H9 (cell line): ENCODE data around the gene IFFO2. TPM values are rescaled to one million over a fixed set of nuclear protein-coding genes. Genes with fewer than 3 reads are reported as not detected.

Experiments
- DNase-seq: peaks from one replicate; pipeline ENCODE4 v3.0.0-alpha.2; 2017
- H2AFZ ChIP-seq: one replicate; pipeline ENCODE4 v1.6.1; 2013; ENCODE audit warnings: mild to moderate bottlenecking, low read length, control low read depth, moderate library complexity
- H2AK5ac ChIP-seq: 2 replicates; pipeline ENCODE4 v1.6.1; 2013; ENCODE audit warnings: low read length, control low read depth, mixed read lengths; ENCODE audit not compliant: insufficient read length
- H2BK120ac ChIP-seq: one replicate; pipeline ENCODE4 v1.6.1; 2013; ENCODE audit warnings: low read depth, mild to moderate bottlenecking, low read length, control low read depth, inconsistent platforms; ENCODE audit not compliant: poor library complexity, severe bottlenecking
- H2BK12ac ChIP-seq: 2 replicates; pipeline ENCODE4 v1.6.1; 2013; ENCODE audit warnings: low read length, control low read depth, mixed read lengths, low read depth; ENCODE audit not compliant: insufficient read length
- H2BK15ac ChIP-seq: 2 replicates; pipeline ENCODE4 v1.6.1; 2013; ENCODE audit warnings: low read depth, low read length, control low read depth
- H2BK20ac ChIP-seq: one replicate; pipeline ENCODE4 v1.6.1; 2013; ENCODE audit warnings: low read depth, mild to moderate bottlenecking, low read length, control low read depth, inconsistent platforms; ENCODE audit not compliant: poor library complexity, severe bottlenecking
- H2BK5ac ChIP-seq: 2 replicates; pipeline ENCODE4 v1.6.1; 2013; ENCODE audit warnings: low read length, control low read depth, mixed read lengths; ENCODE audit not compliant: insufficient read length
- H3K14ac ChIP-seq: 2 replicates; pipeline ENCODE4 v1.6.1; 2013; ENCODE audit warnings: low read length, control low read depth; ENCODE audit not compliant: insufficient read depth
- H3K18ac ChIP-seq: 2 replicates; pipeline ENCODE4 v1.6.1; 2013; ENCODE audit warnings: low read depth, mild to moderate bottlenecking, mixed read lengths, low read length, control low read depth; ENCODE audit not compliant: insufficient read length
- H3K23ac ChIP-seq: 2 replicates; pipeline ENCODE4 v1.6.1; 2013; ENCODE audit warnings: low read length, control low read depth, mixed read lengths, low read depth; ENCODE audit not compliant: insufficient read length
- H3K23me2 ChIP-seq: 2 replicates; pipeline ENCODE4 v1.6.1; 2013; ENCODE audit warnings: low read depth, mild to moderate bottlenecking, mixed read lengths, low read length, control low read depth; ENCODE audit not compliant: insufficient read length, poor library complexity, severe bottlenecking
- H3K27ac ChIP-seq: 2 replicates; pipeline ENCODE4 v1.5.1; 2013; ENCODE audit warnings: low read length, control low read depth, mixed read lengths, low read depth; ENCODE audit not compliant: insufficient read length
- H3K27me3 ChIP-seq: 2 replicates; pipeline ENCODE4 v1.6.1; 2013; ENCODE audit warnings: low read length, control low read depth, inconsistent platforms; ENCODE audit not compliant: insufficient read depth
- H3K4ac ChIP-seq: 2 replicates; pipeline ENCODE4 v1.6.1; 2013; ENCODE audit warnings: low read depth, mild to moderate bottlenecking, control low read depth, inconsistent platforms, low read length, moderate library complexity
- H3K4me1 ChIP-seq: 2 replicates; pipeline ENCODE4 v1.6.1; 2013; ENCODE audit warnings: low read length, control low read depth, inconsistent platforms; ENCODE audit not compliant: insufficient read depth
- H3K4me2 ChIP-seq: 2 replicates; pipeline ENCODE4 v1.6.1; 2013; ENCODE audit warnings: low read length, control low read depth, mixed read lengths; ENCODE audit not compliant: insufficient read length, insufficient read depth
- H3K56ac ChIP-seq: 2 replicates; pipeline ENCODE4 v1.6.1; 2013; ENCODE audit warnings: low read depth, mild to moderate bottlenecking, mixed read lengths, low read length, control low read depth; ENCODE audit not compliant: insufficient read length
- H3K79me1 ChIP-seq: 2 replicates; pipeline ENCODE4 v1.6.1; 2013; ENCODE audit warnings: low read depth, mild to moderate bottlenecking, moderate library complexity, low read length, control low read depth, inconsistent platforms; ENCODE audit not compliant: insufficient read depth, poor library complexity, severe bottlenecking
- H3K79me2 ChIP-seq: 2 replicates; pipeline ENCODE4 v1.6.1; 2013; ENCODE audit warnings: low read length, control low read depth, inconsistent platforms; ENCODE audit not compliant: insufficient read depth
- H3K9ac ChIP-seq: 2 replicates; pipeline ENCODE4 v1.6.1; 2013; ENCODE audit warnings: low read length, control low read depth, mixed read lengths; ENCODE audit not compliant: insufficient read length; ENCODE audit errors: extremely low read depth
- H3K9me3 ChIP-seq: one replicate; pipeline ENCODE4 v1.6.1; 2013; ENCODE audit warnings: low read depth, low read length, inconsistent platforms; ENCODE audit not compliant: control insufficient read depth
- H3T11ph ChIP-seq: one replicate; pipeline ENCODE4 v1.6.1; 2013; ENCODE audit warnings: mild to moderate bottlenecking, low read length, control low read depth, inconsistent platforms
- H4K20me1 ChIP-seq: one replicate; pipeline ENCODE4 v1.6.1; 2013; ENCODE audit not compliant: control insufficient read depth, insufficient read length, insufficient read depth
- H4K5ac ChIP-seq: 2 replicates; pipeline ENCODE4 v1.6.1; 2013; ENCODE audit warnings: low read depth, mild to moderate bottlenecking, mixed read lengths, low read length, control low read depth; ENCODE audit not compliant: insufficient read length
- H4K8ac ChIP-seq: replicated peaks from 2 replicates; pipeline ENCODE4 v1.6.1; 2013; ENCODE audit warnings: low read length, control low read depth, mixed read lengths, low read depth; ENCODE audit not compliant: insufficient read length
- H4K91ac ChIP-seq: 2 replicates; pipeline ENCODE4 v1.6.1; 2013; ENCODE audit warnings: low read depth, mild to moderate bottlenecking, moderate library complexity, mixed read lengths, low read length, control low read depth; ENCODE audit not compliant: insufficient read length
- H3K27ac Mint-ChIP-seq, 3 experiments: 2 replicates in 2 of 3; 3 replicates in 1 of 3; pipeline ENCODE4 v1.8.0; 2020 to 2021; ENCODE audit warnings: mixed read lengths in 3 of 3, mild to moderate bottlenecking in 1 of 3, moderate library complexity in 1 of 3
- H3K27me3 Mint-ChIP-seq: 2 replicates; pipeline ENCODE4 v1.8.0; 2021; ENCODE audit warnings: low read depth, mild to moderate bottlenecking, moderate library complexity, mixed read lengths
- H3K36me3 Mint-ChIP-seq, 3 experiments: 2 replicates in 2 of 3; 3 replicates in 1 of 3; pipeline ENCODE4 v1.8.0; 2020 to 2021; ENCODE audit warnings: low read depth in 3 of 3, mixed read lengths in 3 of 3; ENCODE audit not compliant: insufficient read depth in 1 of 3
- H3K4me1 Mint-ChIP-seq, 2 experiments: 2 replicates each; pipeline ENCODE4 v1.8.0; 2020; ENCODE audit warnings: mixed read lengths in 2 of 2
- H3K4me3 Mint-ChIP-seq, 2 experiments: 2 replicates in 1 of 2; 3 replicates in 1 of 2; pipeline ENCODE4 v1.8.0; 2020 to 2021; ENCODE audit warnings: mild to moderate bottlenecking in 2 of 2, mixed read lengths in 2 of 2, moderate library complexity in 1 of 2
- H3K9me3 Mint-ChIP-seq, 2 experiments: 2 replicates in 1 of 2; 3 replicates in 1 of 2; pipeline ENCODE4 v1.8.0; 2020; ENCODE audit warnings: mild to moderate bottlenecking in 2 of 2, mixed read lengths in 2 of 2, moderate library complexity in 1 of 2
- WGBS: extraction: QIAGEN DNeasy Blood & Tissue Kit; methylation state at CpG from one replicate; pipeline ENCODE4 v1.1.7; 2013; ENCODE audit warnings: missing lambda C conversion rate, low lambda C conversion rate, mixed read lengths; ENCODE audit not compliant: insufficient read length; ENCODE audit errors: extremely low coverage; 5-methylcytosine and 5-hydroxymethylcytosine counted together
- total RNA-seq: library from RNA; stranded (reverse); gene quantifications from 2 replicates; pipeline ENCODE4 v1.2.1, GENCODE V29; 2021
- TF ChIP-seq, protein P1 (sequence below): fragments of 200-600 bp; sonication (generic); conservative IDR thresholded peaks from 3 replicates; pipeline ENCODE4 v1.8.0; 2021; ENCODE audit warnings: antibody characterized with exemption, mild to moderate bottlenecking

Gene IFFO2
- total RNA-seq, 1 experiment from 2014 or later = 3.6 TPM

DNA sequence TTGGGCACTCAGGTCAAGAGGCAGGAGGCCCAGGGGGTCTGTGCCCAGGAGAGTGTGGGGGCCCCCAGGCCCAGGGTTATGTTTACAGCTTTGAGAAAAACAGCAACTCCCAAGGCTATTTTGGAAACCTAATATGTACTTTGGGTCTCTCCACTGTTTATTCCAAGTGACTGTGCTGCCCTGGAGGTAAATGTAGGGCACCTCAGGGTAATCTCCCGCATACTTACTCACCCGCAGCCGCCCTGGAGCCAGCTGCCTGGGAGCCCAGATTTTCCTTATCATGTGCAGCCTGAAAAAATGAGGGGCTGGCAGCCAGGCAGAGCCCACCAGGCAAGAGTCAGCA lies 20.0 kb downstream of the IFFO2 start:
- Mint-ChIP-seq H3K27me3 (no peaks in the 10 kb centered on the region; the same call in none of the 2 replicates), H3K36me3 (no peaks in the 10 kb centered on the region), H3K4me3 (no peak overlapping the region), H3K4me1 (peaks cover 56 to 68% of the 10 kb centered on the region in 2 experiments), H3K27ac (0 out of 7 replicates have a peak overlapping the region, but pooled peaks of 1 of the 3 experiments have one; percentile 55), H3K9me3 (no peaks in the 10 kb centered on the region; a peak in 2 of 5 replicates)
- Histone ChIP-seq H2BK12ac (no peak overlapping the region), H3K23ac (no peak overlapping the region), H3K14ac (no peak overlapping the region), H3K23me2 (no peaks in the 10 kb centered on the region), H3K18ac (no peak overlapping the region), H3K27me3 (no peaks in the 10 kb centered on the region), H3K9ac (no peak overlapping the region), H3K79me1 (no peaks in the 10 kb centered on the region), H4K20me1 (no peaks in the 10 kb centered on the region), H3K4me1 (no peaks in the 10 kb centered on the region; the same call in 1 of the 2 replicates), H3K79me2 (no peaks in the 10 kb centered on the region), H2BK120ac (no peak overlapping the region), H4K8ac (no peak overlapping the region), H3K4me2 (no peak overlapping the region), H2BK15ac (no peak overlapping the region), H2BK20ac (no peak overlapping the region), H4K5ac (no peak overlapping the region), H2AFZ (no peak overlapping the region), H2BK5ac (no peak overlapping the region), H2AK5ac (no peak overlapping the region), H3K27ac (no peak overlapping the region), H3K4ac (no peak overlapping the region), H4K91ac (no peak overlapping the region), H3K9me3 (no peaks in the 10 kb centered on the region), H3T11ph (no peak overlapping the region), H3K56ac (no peak overlapping the region)
- no peak for DNase-seq
- TF ChIP-seq, protein P1, sequence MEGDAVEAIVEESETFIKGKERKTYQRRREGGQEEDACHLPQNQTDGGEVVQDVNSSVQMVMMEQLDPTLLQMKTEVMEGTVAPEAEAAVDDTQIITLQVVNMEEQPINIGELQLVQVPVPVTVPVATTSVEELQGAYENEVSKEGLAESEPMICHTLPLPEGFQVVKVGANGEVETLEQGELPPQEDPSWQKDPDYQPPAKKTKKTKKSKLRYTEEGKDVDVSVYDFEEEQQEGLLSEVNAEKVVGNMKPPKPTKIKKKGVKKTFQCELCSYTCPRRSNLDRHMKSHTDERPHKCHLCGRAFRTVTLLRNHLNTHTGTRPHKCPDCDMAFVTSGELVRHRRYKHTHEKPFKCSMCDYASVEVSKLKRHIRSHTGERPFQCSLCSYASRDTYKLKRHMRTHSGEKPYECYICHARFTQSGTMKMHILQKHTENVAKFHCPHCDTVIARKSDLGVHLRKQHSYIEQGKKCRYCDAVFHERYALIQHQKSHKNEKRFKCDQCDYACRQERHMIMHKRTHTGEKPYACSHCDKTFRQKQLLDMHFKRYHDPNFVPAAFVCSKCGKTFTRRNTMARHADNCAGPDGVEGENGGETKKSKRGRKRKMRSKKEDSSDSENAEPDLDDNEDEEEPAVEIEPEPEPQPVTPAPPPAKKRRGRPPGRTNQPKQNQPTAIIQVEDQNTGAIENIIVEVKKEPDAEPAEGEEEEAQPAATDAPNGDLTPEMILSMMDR = no peak
- WGBS = no CpG with 5 or more reads among the region's 3 CpGs
